HepG2 (cell line): ENCODE results near the gene ADD2. TPM values are rescaled to one million over a fixed set of nuclear protein-coding genes. Genes with fewer than 3 reads are reported as not detected.

Experiments used
- ATAC-seq: fragments of 200-7000 bp; cut with Tn5 transposase; 3 replicates; pipeline ENCODE4 v1.9.1; 2020; ENCODE audit warnings: mild to moderate bottlenecking, moderate library complexity
- BruUV-seq: library from RNA; stranded (reverse); fragments of 400-500 nt; replicated peaks from 2 replicates; lab custom pipeline; 2021; lab: Mats Ljungman, UMichigan
- CTCF ChIA-PET: fragments of 300-600 bp; formaldehyde crosslinking; extraction: SDS; loops from one replicate; lab custom pipeline; 2021; ENCODE audit warnings: low total read pairs, inconsistent platforms, low intra/inter-chr PET ratio; lab: Yijun Ruan, JAX
- POLR2A ChIA-PET: fragments of 350-600 bp; sonication (Branson Sonifier 250); formaldehyde crosslinking; loops from one replicate; lab custom pipeline; 2020; ENCODE audit warnings: antibody characterized with exemption, inconsistent platforms; lab: Yijun Ruan, JAX
- DNase-seq: peaks from one replicate; pipeline ENCODE4 v3.0.0-alpha.2; 2015; ENCODE audit warnings: low spot score
- FAIRE-seq: peaks from 3 replicates; lab custom pipeline; 2011; peaks lifted over from hg19 to GRCh38; lab: Jason Lieb, UNC
- H2AFZ ChIP-seq: one replicate; pipeline ENCODE4 v1.6.1; 2011; ENCODE audit warnings: low read length, inconsistent platforms
- H3K27ac ChIP-seq: fragments of 300-600 bp; 3 replicates; pipeline ENCODE4 v1.8.0; 2011; ENCODE audit warnings: mixed run types, mild to moderate bottlenecking, mixed read lengths, low read length, inconsistent platforms; ENCODE audit not compliant: insufficient read depth; ENCODE audit errors: extremely low read length
- H3K27me3 ChIP-seq, 2 experiments: fragments of 200-600 bp in 1 of 2; 2 replicates in 1 of 2; 3 replicates in 1 of 2; pipeline versions ENCODE4 v1.6.0 to v1.8.0; 2011; ENCODE audit warnings: low read length in 2 of 2, mild to moderate bottlenecking in 2 of 2, moderate library complexity in 2 of 2, inconsistent platforms in 1 of 2; ENCODE audit not compliant: insufficient read depth in 2 of 2, control insufficient read depth in 1 of 2
- H3K36me3 ChIP-seq, 2 experiments: fragments of 200-600 bp in 1 of 2; replicated peaks in 1 of 2; 2 replicates in 1 of 2; 3 replicates in 1 of 2; pipeline versions ENCODE4 v1.5.1 to v1.8.0; 2011; ENCODE audit warnings: low read length in 2 of 2, inconsistent platforms in 1 of 2; ENCODE audit not compliant: insufficient read depth in 2 of 2, control insufficient read depth in 1 of 2
- H3K4me1 ChIP-seq: 2 replicates; pipeline ENCODE4 v1.5.1; 2012; ENCODE audit warnings: low read length, inconsistent platforms; ENCODE audit not compliant: insufficient read depth
- H3K4me2 ChIP-seq: 2 replicates; pipeline ENCODE4 v1.6.0; 2011; ENCODE audit warnings: low read depth, low read length, inconsistent platforms
- H3K4me3 ChIP-seq, 3 experiments: fragments of 200-600 bp in 1 of 3; sonication (generic), shearing (Covaris generic) in 1 of 3; replicated peaks in 1 of 3; 2 replicates each; pipeline ENCODE4 v1.5.1; 2011 to 2016; ENCODE audit warnings: low read length in 3 of 3, inconsistent platforms in 2 of 3, low read depth in 2 of 3, mild to moderate bottlenecking in 2 of 3, control low read depth in 1 of 3, mixed read lengths in 1 of 3; ENCODE audit not compliant: insufficient read depth in 1 of 3
- H3K79me2 ChIP-seq: one replicate; pipeline ENCODE4 v1.6.1; 2011; ENCODE audit warnings: low read length, inconsistent platforms; ENCODE audit not compliant: insufficient read depth
- H3K9ac ChIP-seq: 2 replicates; pipeline ENCODE4 v1.6.0; 2011; ENCODE audit warnings: mild to moderate bottlenecking, low read depth, low read length, inconsistent platforms; ENCODE audit not compliant: insufficient read depth
- H3K9me3 ChIP-seq: 2 replicates; pipeline ENCODE4 v1.5.1; 2012; ENCODE audit warnings: mild to moderate bottlenecking, low read length
- H4K20me1 ChIP-seq: 2 replicates; pipeline ENCODE4 v1.6.0; 2011; ENCODE audit warnings: inconsistent platforms, mild to moderate bottlenecking, low read length, moderate library complexity; ENCODE audit not compliant: insufficient read depth
- E2F1 ChIP-seq: sonication (generic); formaldehyde crosslinking; IDR thresholded peaks from 2 replicates; pipeline ENCODE4 v1.5.0; 2020; ENCODE audit warnings: missing genetic modification reagents
- GLMP ChIP-seq: sonication (generic); formaldehyde crosslinking; IDR thresholded peaks from 2 replicates; pipeline ENCODE4 v1.9.0; 2021; ENCODE audit warnings: missing genetic modification reagents, mild to moderate bottlenecking, borderline replicate concordance
- NCOA2 ChIP-seq: sonication (generic); formaldehyde crosslinking; IDR thresholded peaks from 2 replicates; pipeline ENCODE4 v1.8.0; 2022; ENCODE audit warnings: inconsistent platforms
- PAXIP1 ChIP-seq: sonication (generic); formaldehyde crosslinking; conservative IDR thresholded peaks from 2 replicates; pipeline ENCODE4 v1.4.0; 2020; ENCODE audit warnings: mild to moderate bottlenecking, missing genetic modification reagents, moderate library complexity
- SETDB1 ChIP-seq: sonication (generic); formaldehyde crosslinking; IDR thresholded peaks from 2 replicates; pipeline ENCODE4 v1.5.1; 2020; ENCODE audit warnings: missing genetic modification reagents, mild to moderate bottlenecking, borderline replicate concordance
- SIN3B ChIP-seq: fragments of 150-350 bp; IDR thresholded peaks from 2 replicates; pipeline ENCODE4 v1.6.1; 2014; ENCODE audit warnings: low read length
- ZBTB4 ChIP-seq: sonication (generic); formaldehyde crosslinking; IDR thresholded peaks from 2 replicates; pipeline ENCODE4 v1.4.0; 2020; ENCODE audit warnings: missing genetic modification reagents, mild to moderate bottlenecking, borderline replicate concordance
- ZBTB49 ChIP-seq: sonication (generic); formaldehyde crosslinking; IDR thresholded peaks from 2 replicates; pipeline ENCODE4 v1.4.0; 2020; ENCODE audit warnings: missing genetic modification reagents, borderline replicate concordance
- ZNF468 ChIP-seq: sonication (generic); formaldehyde crosslinking; IDR thresholded peaks from 2 replicates; pipeline ENCODE4 v1.8.0; 2022; ENCODE audit warnings: mild to moderate bottlenecking, moderate library complexity, missing genetic modification reagents
- in situ Hi-C: cut with HindIII; loops from 2 replicates; pipeline ENCODE4 v1.10.0; 2017; ENCODE audit warnings: low pct_unique_long_range_greater_than_20kb; ENCODE audit not compliant: extremely low pct_ligation_motif_present
- intact Hi-C: fragments of 100-400 bp; cut with micrococcal nuclease; formaldehyde crosslinking; loops from one replicate; pipeline ENCODE4 v1.10.0; 2022; ENCODE audit not compliant: unreplicated experiment
- polyA plus RNA-seq, 8 experiments: library from polyadenylated mRNA; depleted of rRNA in 3 of 8; stranded (reverse) in 7 of 8; unstranded in 1 of 8; fragments of >200 nt; fragmentation: Illumina TruSeq in 4 of 8; extraction: Trizol in 4 of 8; gene quantifications; 2 replicates each; pipeline versions ENCODE4 v1.2.1 to v1.2.3, GENCODE V29; 2011 to 2016; ENCODE audit warnings: low read depth in 4 of 8, missing spikeins in 1 of 8, mixed read lengths in 1 of 8; ENCODE audit not compliant: insufficient read depth in 1 of 8
- total RNA-seq, 5 experiments: library from RNA; depleted of rRNA; stranded (reverse); fragments of >200 nt; fragmentation: Illumina TruSeq; extraction: Trizol; gene quantifications; 2 replicates each; pipeline ENCODE4 v1.2.3, GENCODE V29; 2016; ENCODE audit warnings: low read depth in 1 of 5

Gene ADD2
- total and polyA plus RNA-seq, 2 of the 13 experiments (the other 11 are each of a cell fraction or from before 2014, with no cell fraction given) = 0.05 to 0.13 TPM

- FAIRE-seq (no peak), ATAC-seq (no peak)
- no peak for TF ChIP-seq ZNF468 (CRISPR knock-in tag)
- no peak for TF ChIP-seq NCOA2
- no peak for TF ChIP-seq PAXIP1
- TF ChIP-seq ZBTB49 (CRISPR knock-in tag) = no peak
- no peak for TF ChIP-seq SETDB1 (CRISPR knock-in tag)
- no peak for TF ChIP-seq SIN3B
- TF ChIP-seq ZBTB4 (CRISPR knock-in tag) = no peak
- no peak for TF ChIP-seq E2F1 (CRISPR knock-in tag)
- no peak for TF ChIP-seq GLMP (CRISPR knock-in tag)
Observed at GRCh38 chr2:70743677-70744076, 24.3 kb downstream of the ADD2 start.

More at GRCh38 chr2:70743677-70744076, 24.3 kb downstream of the ADD2 start:
- no peak for DNase-seq
- Histone ChIP-seq H2AFZ (no peak overlapping the region), H3K9ac (no peak overlapping the region), H3K27ac (no peak overlapping the region), H4K20me1 (no peaks in the 10 kb centered on the region), H3K4me2 (no peak overlapping the region), H3K36me3 (no peaks in the 10 kb centered on the region), H3K4me1 (no peaks in the 10 kb centered on the region), H3K27me3 (peaks cover 0 to 4% of the 10 kb centered on the region in 2 experiments; a peak in 1 of 5 replicates), H3K9me3 (no peaks in the 10 kb centered on the region), H3K79me2 (no peaks in the 10 kb centered on the region), H3K4me3 (no peak overlapping the region)
- ChIA-PET CTCF (no interaction called here), POLR2A (no interaction called here)
- no TSS peak for BruUV-seq
- intact Hi-C loops (no loop called here), in situ Hi-C loops (no loop called here)
